Measurements from ENCODE around the gene DNAH8.
"Not testable (repeated sequence)": the region's sequence is repeated elsewhere in the genome, so short reads cannot be mapped to it uniquely, and the experiment has no call there.

The DNAH8 gene

GRCh38 chr6:38910207-38910606, 195.1 kb downstream of the DNAH8 start:
- no peak for DNase-seq

- DNase-seq: no peak
These were observed 197.3 kb downstream of the DNAH8 start for GRCh38 chr6:38912378-38912777.

GRCh38 chr6:38915205-38915925, 200.3 kb downstream of the DNAH8 start:
- no peak for DNase-seq

GRCh38 chr6:38921540-38921939, 206.4 kb downstream of the DNAH8 start:
- not testable (repeated sequence) for DNase-seq

- DNase-seq: no peak
These were observed 209.8 kb downstream of the DNAH8 start for GRCh38 chr6:38924791-38925509.

GRCh38 chr6:38929560-38929959, 214.4 kb downstream of the DNAH8 start:
- no peak for DNase-seq

GRCh38 chr6:38933426-38933825, 218.3 kb downstream of the DNAH8 start:
- DNase-seq: no peak

- DNase-seq: no peak
These were observed 219.9 kb downstream of the DNAH8 start for GRCh38 chr6:38935051-38935450.

GRCh38 chr6:38937839-38938613, 222.9 kb downstream of the DNAH8 start:
- no peak for DNase-seq

- DNase-seq: no peak
These were observed 223.6 kb downstream of the DNAH8 start for GRCh38 chr6:38938741-38939140.

- no peak for DNase-seq
These were observed 227.3 kb downstream of the DNAH8 start for GRCh38 chr6:38942442-38942841.

GRCh38 chr6:38942965-38943364, 227.9 kb downstream of the DNAH8 start:
- DNase-seq: no peak

GRCh38 chr6:38943964-38944363, 228.9 kb downstream of the DNAH8 start:
- DNase-seq: no peak

- no peak for DNase-seq
These were observed 229.7 kb downstream of the DNAH8 start for GRCh38 chr6:38944655-38945279.

- DNase-seq: no peak
These were observed 240.8 kb downstream of the DNAH8 start for GRCh38 chr6:38955861-38956260.

- DNase-seq: no peak
These were observed 242.3 kb downstream of the DNAH8 start for GRCh38 chr6:38957426-38957825.

GRCh38 chr6:38959138-38959537, 244.0 kb downstream of the DNAH8 start:
- DNase-seq: no peak

- no peak for DNase-seq
These were observed 253.6 kb downstream of the DNAH8 start for GRCh38 chr6:38968702-38969149.

GRCh38 chr6:38973178-38974057, 258.3 kb downstream of the DNAH8 start:
- peak; percentile 11 for DNase-seq

- DNase-seq: no peak
These were observed 259.5 kb downstream of the DNAH8 start for GRCh38 chr6:38974389-38975151.

- DNase-seq: no peak
These were observed 260.5 kb downstream of the DNAH8 start for GRCh38 chr6:38975621-38976049.
